NT2/D1 (cell line): ENCODE measurements around the gene ZBED2.

Source experiments
- DNase-seq: peaks from one replicate; pipeline ENCODE4 v3.0.0-alpha.2; 2011; ENCODE audit warnings: low read depth, low spot score
- H3K27me3 ChIP-seq: 2 replicates; pipeline ENCODE4 v1.6.0; 2011; ENCODE audit warnings: mild to moderate bottlenecking; ENCODE audit not compliant: insufficient read length, insufficient read depth
- H3K36me3 ChIP-seq: 2 replicates; pipeline ENCODE4 v1.6.1; 2011; ENCODE audit warnings: mild to moderate bottlenecking, low read length, mixed read lengths; ENCODE audit not compliant: insufficient read depth, insufficient read length
- H3K4me1 ChIP-seq: 2 replicates; pipeline ENCODE4 v1.5.1; 2011; ENCODE audit not compliant: insufficient read depth, insufficient read length
- H3K4me3 ChIP-seq: 2 replicates; pipeline ENCODE4 v1.5.1; 2011; ENCODE audit warnings: low read depth; ENCODE audit not compliant: insufficient read length
- H3K9ac ChIP-seq: 2 replicates; pipeline ENCODE4 v1.6.0; 2011; ENCODE audit warnings: low read depth; ENCODE audit not compliant: insufficient read length
- H3K9me3 ChIP-seq: 2 replicates; pipeline ENCODE4 v1.5.1; 2011; ENCODE audit warnings: mild to moderate bottlenecking, low read length; ENCODE audit not compliant: insufficient read depth
- SUZ12 ChIP-seq: IDR thresholded peaks from 2 replicates; pipeline ENCODE4 v1.6.1; 2011; ENCODE audit not compliant: insufficient read length, insufficient read depth; ENCODE audit errors: extremely low read depth
- YY1 ChIP-seq: IDR thresholded peaks from 2 replicates; pipeline ENCODE4 v1.6.1; 2011; ENCODE audit not compliant: insufficient read length, insufficient read depth
- ZNF274 ChIP-seq: IDR thresholded peaks from 2 replicates; pipeline ENCODE4 v1.6.1; 2011; ENCODE audit warnings: mild to moderate bottlenecking, low read depth, low read length

ZBED2 gene

DNA sequence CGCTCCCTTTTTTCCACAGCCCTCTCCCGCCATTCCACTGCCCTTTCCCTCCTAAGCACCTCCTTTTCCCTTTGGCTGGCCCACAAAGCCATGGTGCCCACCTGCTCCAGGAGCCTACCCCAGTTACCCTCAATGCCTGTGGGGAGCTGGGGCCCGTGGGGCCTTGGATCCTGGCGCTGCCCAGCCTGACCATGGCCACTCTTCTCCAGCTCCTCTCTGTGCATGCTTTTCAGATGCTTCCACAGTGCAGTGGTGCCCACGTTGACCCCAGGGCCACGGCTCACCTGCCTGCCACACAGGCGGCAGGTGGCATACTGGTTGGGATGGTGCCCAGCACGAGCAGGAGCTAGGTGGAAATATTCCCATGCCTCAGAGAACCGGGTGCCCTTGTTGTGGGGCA is 1.5 kb downstream of the ZBED2 start:
- H3K9ac ChIP-seq: no peak overlapping the region
- TF ChIP-seq YY1 (no peak), ZNF274 (no peak), SUZ12 (no peak)
- no peak overlapping the region for H3K4me3 ChIP-seq
- H3K36me3 ChIP-seq: no peaks in the 10 kb centered on the region
- H3K4me1 ChIP-seq: no peaks in the 10 kb centered on the region
- no peak for DNase-seq
- H3K9me3 ChIP-seq: no peaks in the 10 kb centered on the region
- no peaks in the 10 kb centered on the region for H3K27me3 ChIP-seq

DNA sequence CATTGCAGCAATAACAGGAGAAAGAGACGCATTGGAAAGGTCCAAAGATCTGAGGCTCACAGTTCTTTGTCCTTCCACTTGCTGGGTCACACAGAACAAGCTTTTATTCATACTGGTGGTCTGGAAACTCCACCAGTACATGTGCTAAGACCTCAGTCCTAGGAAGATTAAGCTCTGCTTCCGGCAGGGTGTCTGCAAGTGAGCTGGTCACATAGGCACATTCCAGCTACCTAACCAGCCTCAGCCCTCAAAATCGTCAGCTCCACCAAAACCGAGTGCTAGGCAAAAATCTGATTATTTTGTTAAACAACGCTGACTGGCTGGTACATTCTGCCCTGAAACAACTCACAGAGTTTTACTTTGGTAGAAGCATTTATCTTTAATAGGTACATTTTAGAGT is 2.2 kb downstream of the ZBED2 start:
- H3K9me3 ChIP-seq: no peaks in the 10 kb centered on the region
- no peaks in the 10 kb centered on the region for H3K27me3 ChIP-seq
- no peak overlapping the region for H3K4me3 ChIP-seq
- no peaks in the 10 kb centered on the region for H3K4me1 ChIP-seq
- no peak overlapping the region for H3K9ac ChIP-seq
- H3K36me3 ChIP-seq: no peaks in the 10 kb centered on the region
- DNase-seq: no peak
- TF ChIP-seq YY1 (no peak), ZNF274 (no peak), SUZ12 (no peak)

DNA sequence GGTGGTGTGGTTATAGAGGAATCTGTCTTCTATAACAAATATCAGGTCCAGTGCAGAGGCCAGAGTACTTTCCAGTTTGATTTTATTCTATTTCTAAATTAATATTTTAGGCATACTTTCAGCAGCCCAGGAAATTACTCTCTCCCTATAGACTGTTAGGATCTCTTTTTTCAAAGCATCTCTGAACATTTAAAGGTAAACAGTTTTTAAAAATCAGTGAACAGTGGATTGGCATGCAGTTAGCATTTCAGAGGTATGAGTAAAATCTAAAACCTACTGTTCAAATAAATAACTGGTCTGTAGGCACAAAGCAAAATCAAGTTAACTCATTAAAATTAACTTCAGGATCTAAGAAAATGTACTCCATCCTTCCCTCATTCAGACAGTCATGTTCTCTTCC is 3.0 kb downstream of the ZBED2 start:
- Histone ChIP-seq H3K36me3 (no peaks in the 10 kb centered on the region), H3K27me3 (no peaks in the 10 kb centered on the region), H3K9ac (no peak overlapping the region), H3K4me3 (no peak overlapping the region), H3K9me3 (peaks cover 5% of the 10 kb centered on the region), H3K4me1 (no peaks in the 10 kb centered on the region)
- no peak for TF ChIP-seq YY1
- TF ChIP-seq ZNF274: no peak
- TF ChIP-seq SUZ12: no peak
- DNase-seq: no peak

DNA sequence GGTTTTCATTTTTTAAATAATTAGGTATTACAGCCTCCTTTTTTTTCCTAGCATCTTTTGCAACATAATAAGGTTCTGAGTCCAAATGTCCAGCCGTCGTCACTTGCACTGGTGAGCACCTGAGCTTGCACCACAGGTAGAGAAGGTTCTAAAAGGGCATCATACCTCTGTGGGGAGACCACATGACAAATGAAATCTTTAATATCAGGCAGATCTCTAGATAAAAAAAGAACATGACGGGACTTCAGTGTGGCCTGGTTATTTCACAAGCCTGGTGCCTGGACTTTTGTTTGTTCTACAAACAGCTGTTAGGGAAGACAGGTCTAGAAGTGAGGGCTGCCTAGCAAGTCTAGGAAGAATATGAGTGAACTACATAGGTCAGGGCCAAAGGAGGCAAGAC is 3.6 kb downstream of the ZBED2 start:
- no peaks in the 10 kb centered on the region for H3K4me1 ChIP-seq
- H3K36me3 ChIP-seq: no peaks in the 10 kb centered on the region
- H3K9me3 ChIP-seq: peaks cover 11% of the 10 kb centered on the region
- no peak overlapping the region for H3K9ac ChIP-seq
- no peaks in the 10 kb centered on the region for H3K27me3 ChIP-seq
- no peak for DNase-seq
- no peak overlapping the region for H3K4me3 ChIP-seq
- TF ChIP-seq YY1 (no peak), SUZ12 (no peak), ZNF274 (no peak)

DNA sequence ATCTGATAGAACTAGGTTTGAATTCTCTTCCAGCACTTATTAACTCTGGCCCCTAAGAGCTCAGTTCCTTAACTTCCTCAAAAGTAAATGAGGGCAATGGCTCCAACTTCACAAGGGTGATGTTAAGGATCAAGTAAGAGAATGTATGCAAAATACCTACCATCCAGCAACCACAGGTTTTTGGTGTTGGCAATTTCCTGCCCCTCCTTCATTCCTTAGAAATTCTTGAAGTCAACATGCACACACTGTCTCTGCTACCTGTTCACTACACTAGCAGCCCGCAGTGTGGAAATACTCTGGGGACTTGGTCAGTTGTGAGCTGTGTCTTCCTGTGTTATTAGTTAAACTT is 5.0 kb downstream of the ZBED2 start:
- TF ChIP-seq YY1 (no peak), SUZ12 (no peak), ZNF274 (no peak)
- Histone ChIP-seq H3K9me3 (peaks cover 14% of the 10 kb centered on the region), H3K4me1 (no peaks in the 10 kb centered on the region), H3K36me3 (no peaks in the 10 kb centered on the region), H3K9ac (no peak overlapping the region), H3K27me3 (no peaks in the 10 kb centered on the region), H3K4me3 (no peak overlapping the region)
- DNase-seq: peak; percentile 6

DNA sequence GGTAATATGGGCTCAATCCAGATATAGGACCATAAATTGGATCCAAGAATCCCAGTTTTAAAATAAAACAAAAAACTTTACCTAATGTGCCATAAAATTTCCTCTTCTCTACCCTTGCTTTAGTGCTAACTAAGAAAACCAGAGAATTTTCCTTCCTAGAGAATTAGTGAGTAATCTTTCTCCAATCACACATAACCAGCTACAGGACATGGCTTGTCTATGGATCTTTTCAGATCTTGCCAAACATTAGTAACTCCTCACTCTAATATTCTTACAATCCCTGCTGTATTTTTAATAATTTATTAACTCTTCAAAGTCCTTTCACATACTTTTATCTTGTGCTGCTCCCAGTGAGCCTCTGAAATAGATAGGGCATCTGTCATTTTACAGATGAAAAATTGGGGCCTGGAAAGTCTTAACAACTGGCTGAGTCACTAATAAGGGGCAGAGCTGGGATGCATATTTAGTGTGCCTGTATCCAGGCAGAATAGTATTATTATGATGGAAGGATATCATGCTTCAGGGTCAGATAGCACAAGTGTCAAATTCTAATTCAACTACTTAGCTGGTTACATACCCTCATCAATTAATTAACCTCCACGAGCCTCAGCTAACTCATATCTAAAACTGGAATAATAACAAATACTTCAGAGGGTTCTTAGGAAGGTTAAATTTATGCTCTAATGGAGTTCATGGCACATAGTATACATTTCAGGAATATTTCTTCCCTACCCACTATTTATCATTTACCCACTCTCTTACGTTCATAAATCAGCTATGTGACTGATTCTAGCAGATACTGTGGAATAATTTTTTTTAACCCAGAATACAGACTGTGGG is 5.6 kb downstream of the ZBED2 start:
- TF ChIP-seq SUZ12 (no peak), ZNF274 (no peak), YY1 (no peak)
- no peak for DNase-seq
- Histone ChIP-seq H3K4me1 (no peaks in the 10 kb centered on the region), H3K9ac (no peak overlapping the region), H3K9me3 (peaks cover 14% of the 10 kb centered on the region), H3K36me3 (no peaks in the 10 kb centered on the region), H3K4me3 (no peak overlapping the region), H3K27me3 (no peaks in the 10 kb centered on the region)

DNA sequence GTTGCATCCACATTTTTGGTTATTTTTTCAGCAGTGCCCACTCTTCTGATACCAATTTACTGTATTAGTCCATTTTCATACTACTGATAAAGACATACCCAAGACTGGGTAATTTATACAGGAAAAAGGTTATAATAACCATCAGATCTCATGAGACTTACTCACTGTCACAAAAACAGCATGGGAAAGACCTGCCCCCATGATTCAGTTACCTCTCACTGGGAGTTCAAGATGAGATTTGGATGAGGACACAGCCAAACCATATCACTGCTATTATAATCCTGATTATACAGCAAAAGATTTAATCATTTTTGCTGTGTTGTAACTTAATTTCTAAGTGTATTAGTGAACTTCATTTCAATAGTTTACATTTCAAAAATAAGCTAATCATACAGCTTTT is 6.6 kb downstream of the ZBED2 start:
- no peaks in the 10 kb centered on the region for H3K36me3 ChIP-seq
- no peak overlapping the region for H3K9ac ChIP-seq
- TF ChIP-seq YY1 (no peak), SUZ12 (no peak), ZNF274 (no peak)
- no peak overlapping the region for H3K4me3 ChIP-seq
- no peaks in the 10 kb centered on the region for H3K4me1 ChIP-seq
- no peak for DNase-seq
- H3K27me3 ChIP-seq: no peaks in the 10 kb centered on the region
- H3K9me3 ChIP-seq: peaks cover 17% of the 10 kb centered on the region
